CD4-positive, alpha-beta T cell (primary cell): ENCODE measurements around the gene RASIP1. TPM values are rescaled to one million over a fixed set of nuclear protein-coding genes. Genes with fewer than 3 reads are reported as not detected.

Experiments used
- ATAC-seq: fragments of 200-7000 bp; cut with Tn5 transposase; one replicate; pipeline ENCODE4 v1.10.0; 2022; ENCODE audit warnings: mild to moderate bottlenecking; ENCODE audit not compliant: poor library complexity
- CTCF ChIA-PET: fragments of 350-600 bp; sonication (Branson Sonifier 250); formaldehyde crosslinking; loops from one replicate; lab custom pipeline; 2021; ENCODE audit warnings: antibody characterized with exemption, inconsistent platforms; lab: Charles Lee
- POLR2A ChIA-PET: fragments of 350-600 bp; sonication (Branson Sonifier 250); formaldehyde crosslinking; loops from one replicate; lab custom pipeline; 2021; ENCODE audit warnings: antibody characterized with exemption, inconsistent platforms; lab: Charles Lee
- DNase-seq, 14 experiments: peaks; one replicate each; pipeline ENCODE4 v3.0.0-alpha.2; 2013 to 2020; ENCODE audit warnings: mixed read lengths in 2 of 14
- H3K27ac ChIP-seq, 2 donors: one replicate each; pipeline versions ENCODE4 v1.5.1 to v1.7.0; 2013; ENCODE audit warnings: low read length in 2 of 2, low read depth in 1 of 2, mild to moderate bottlenecking in 1 of 2
- H3K27me3 ChIP-seq, 2 experiments: 1 replicate in 1 of 2; 2 replicates in 1 of 2; pipeline versions ENCODE4 v1.6.1 to v1.7.0; 2013; ENCODE audit warnings: low read length in 2 of 2, control low read depth in 1 of 2, mild to moderate bottlenecking in 1 of 2, moderate library complexity in 1 of 2; ENCODE audit not compliant: insufficient read depth in 2 of 2, control insufficient read depth in 1 of 2
- H3K36me3 ChIP-seq: one replicate; pipeline ENCODE4 v1.6.1; 2013; ENCODE audit warnings: low read length, control low read depth; ENCODE audit not compliant: insufficient read depth
- H3K4me1 ChIP-seq: one replicate; pipeline ENCODE4 v1.6.1; 2013; ENCODE audit warnings: low read length, control low read depth; ENCODE audit not compliant: insufficient read depth
- H3K4me3 ChIP-seq: one replicate; pipeline ENCODE4 v1.5.1; 2013; ENCODE audit warnings: mild to moderate bottlenecking, low read length, moderate library complexity
- H3K9me3 ChIP-seq, 2 experiments: 1 replicate in 1 of 2; 2 replicates in 1 of 2; pipeline versions ENCODE4 v1.6.1 to v1.7.0; 2013; ENCODE audit warnings: low read length in 2 of 2, mild to moderate bottlenecking in 2 of 2, control low read depth in 1 of 2, moderate library complexity in 1 of 2; ENCODE audit not compliant: control insufficient read depth in 1 of 2, insufficient read depth in 1 of 2
- H3K27ac Mint-ChIP-seq: one replicate; pipeline ENCODE4 v1.8.0; 2020; ENCODE audit warnings: mixed read lengths
- H3K27me3 Mint-ChIP-seq: one replicate; pipeline ENCODE4 v1.8.0; 2021; ENCODE audit warnings: mixed read lengths
- H3K36me3 Mint-ChIP-seq: one replicate; pipeline ENCODE4 v1.8.0; 2021; ENCODE audit warnings: low read depth, mixed read lengths
- H3K4me1 Mint-ChIP-seq: one replicate; pipeline ENCODE4 v1.8.0; 2021; ENCODE audit warnings: low read depth, mixed read lengths
- H3K4me3 Mint-ChIP-seq: one replicate; pipeline ENCODE4 v1.8.0; 2020; ENCODE audit warnings: mild to moderate bottlenecking, mixed read lengths
- H3K9me3 Mint-ChIP-seq: one replicate; pipeline ENCODE4 v1.8.0; 2020; ENCODE audit warnings: mixed read lengths
- CTCF ChIP-seq: fragments of 200-600 bp; IDR thresholded peaks from one replicate; pipeline ENCODE4 v1.8.0; 2022; ENCODE audit warnings: antibody characterized with exemption, mild to moderate bottlenecking
- intact Hi-C, 2 experiments: fragments of 100-400 bp; cut with DNase I in 1 of 2; cut with micrococcal nuclease in 1 of 2; formaldehyde crosslinking; loops; one replicate each; pipeline versions ENCODE4 v1.15.1 to v1.9.0; 2023 to 2025; cut with DNase I, micrococcal nuclease
- total RNA-seq, 174 experiments: library from RNA in 2 of 174; stranded (reverse) in 2 of 174; gene quantifications; one replicate each; pipeline ENCODE4 v1.2.3 and lab custom pipeline; 2021 to 2026

RASIP1 gene
- total RNA-seq, 2 experiments from 2014 or later = 0.55 to 0.56 TPM

- H3K9me3 Mint-ChIP-seq = no peaks in the 10 kb centered on the region
- ChIA-PET POLR2A (no interaction called here), CTCF (no interaction called here)
- intact Hi-C loops = no loop called here
- H3K27ac Mint-ChIP-seq = no peak overlapping the region
- H3K36me3 Mint-ChIP-seq = no peaks in the 10 kb centered on the region
- TF ChIP-seq CTCF = no peak
- ATAC-seq = no peak
- H3K4me1 Mint-ChIP-seq = peaks cover 4% of the 10 kb centered on the region
- no peaks in the 10 kb centered on the region for H3K9me3 ChIP-seq
- no peak overlapping the region for H3K4me3 Mint-ChIP-seq
- H3K27me3 Mint-ChIP-seq = peaks cover 12% of the 10 kb centered on the region
- H3K36me3 ChIP-seq = no peaks in the 10 kb centered on the region
- H3K4me1 ChIP-seq = peaks cover 4% of the 10 kb centered on the region
- no peak for DNase-seq
- H3K4me3 ChIP-seq = no peak overlapping the region
- H3K27me3 ChIP-seq = peaks cover 0 to 2% of the 10 kb centered on the region in 2 experiments
- H3K27ac ChIP-seq = no peak overlapping the region
These were observed 37.3 kb upstream of the RASIP1 start for GRCh38 chr19:48777720-48778119.

- ATAC-seq (no peak), DNase-seq (no peak)
- Mint-ChIP-seq H3K9me3 (no peaks in the 10 kb centered on the region), H3K4me3 (no peak overlapping the region), H3K36me3 (no peaks in the 10 kb centered on the region), H3K27ac (no peak overlapping the region), H3K4me1 (peaks cover under 1% of the 10 kb centered on the region), H3K27me3 (peaks cover 11% of the 10 kb centered on the region)
- Histone ChIP-seq H3K27me3 (peaks cover 0 to 2% of the 10 kb centered on the region in 2 experiments), H3K27ac (no peak overlapping the region), H3K4me3 (no peak overlapping the region), H3K36me3 (no peaks in the 10 kb centered on the region), H3K4me1 (no peaks in the 10 kb centered on the region), H3K9me3 (no peaks in the 10 kb centered on the region)
- POLR2A ChIA-PET = no interaction called here
- intact Hi-C loops = no loop called here
- CTCF ChIA-PET = no interaction called here
- TF ChIP-seq CTCF = no peak
These were observed 36.7 kb upstream of the RASIP1 start for GRCh38 chr19:48777139-48777538.

GRCh38 chr19:48772503-48772953 lies 32.1 kb upstream of the RASIP1 start:
- no peaks in the 10 kb centered on the region for H3K4me1 ChIP-seq
- no peaks in the 10 kb centered on the region for H3K9me3 Mint-ChIP-seq
- ChIA-PET CTCF (no interaction called here), POLR2A (no interaction called here)
- DNase-seq (no peak), ATAC-seq (no peak)
- no peak overlapping the region for H3K4me3 Mint-ChIP-seq
- peaks cover 4 to 6% of the 10 kb centered on the region in 2 experiments for H3K27me3 ChIP-seq
- H3K4me1 Mint-ChIP-seq = no peaks in the 10 kb centered on the region
- no peaks in the 10 kb centered on the region for H3K36me3 ChIP-seq
- intact Hi-C loops = no loop called here
- H3K36me3 Mint-ChIP-seq = no peaks in the 10 kb centered on the region
- H3K9me3 ChIP-seq = no peaks in the 10 kb centered on the region
- H3K27ac Mint-ChIP-seq = no peak overlapping the region
- peaks cover 20% of the 10 kb centered on the region for H3K27me3 Mint-ChIP-seq
- H3K4me3 ChIP-seq = no peak overlapping the region
- no peak for TF ChIP-seq CTCF
- no peak overlapping the region for H3K27ac ChIP-seq
